Nephron (organoid): ENCODE measurements around the gene CHMP2A.

ENCODE experiments used
- H3K27ac Mint-ChIP-seq, 3 experiments: 2 replicates each; pipeline ENCODE4 v1.8.0; 2020; ENCODE audit warnings: mixed read lengths in 3 of 3, mild to moderate bottlenecking in 2 of 3, moderate library complexity in 1 of 3
- H3K27me3 Mint-ChIP-seq: 2 replicates; pipeline ENCODE4 v1.8.0; 2021; ENCODE audit warnings: low read depth, mild to moderate bottlenecking, moderate library complexity, mixed read lengths
- H3K36me3 Mint-ChIP-seq: 2 replicates; pipeline ENCODE4 v1.8.0; 2020; ENCODE audit warnings: low read depth, mixed read lengths
- H3K4me1 Mint-ChIP-seq: 2 replicates; pipeline ENCODE4 v1.8.0; 2020; ENCODE audit warnings: mixed read lengths
- H3K4me3 Mint-ChIP-seq, 3 experiments: 2 replicates each; pipeline ENCODE4 v1.8.0; 2020; ENCODE audit warnings: mild to moderate bottlenecking in 3 of 3, mixed read lengths in 3 of 3, moderate library complexity in 2 of 3
- H3K9me3 Mint-ChIP-seq: 2 replicates; pipeline ENCODE4 v1.8.0; 2020; ENCODE audit warnings: mixed read lengths
- CTCF ChIP-seq, 3 experiments: fragments of 200-600 bp; sonication (generic); IDR thresholded peaks; one replicate each; pipeline ENCODE4 v1.5.0; 2021; ENCODE audit warnings: antibody characterized with exemption in 3 of 3; ENCODE audit not compliant: unreplicated experiment in 3 of 3

The CHMP2A gene

DNA sequence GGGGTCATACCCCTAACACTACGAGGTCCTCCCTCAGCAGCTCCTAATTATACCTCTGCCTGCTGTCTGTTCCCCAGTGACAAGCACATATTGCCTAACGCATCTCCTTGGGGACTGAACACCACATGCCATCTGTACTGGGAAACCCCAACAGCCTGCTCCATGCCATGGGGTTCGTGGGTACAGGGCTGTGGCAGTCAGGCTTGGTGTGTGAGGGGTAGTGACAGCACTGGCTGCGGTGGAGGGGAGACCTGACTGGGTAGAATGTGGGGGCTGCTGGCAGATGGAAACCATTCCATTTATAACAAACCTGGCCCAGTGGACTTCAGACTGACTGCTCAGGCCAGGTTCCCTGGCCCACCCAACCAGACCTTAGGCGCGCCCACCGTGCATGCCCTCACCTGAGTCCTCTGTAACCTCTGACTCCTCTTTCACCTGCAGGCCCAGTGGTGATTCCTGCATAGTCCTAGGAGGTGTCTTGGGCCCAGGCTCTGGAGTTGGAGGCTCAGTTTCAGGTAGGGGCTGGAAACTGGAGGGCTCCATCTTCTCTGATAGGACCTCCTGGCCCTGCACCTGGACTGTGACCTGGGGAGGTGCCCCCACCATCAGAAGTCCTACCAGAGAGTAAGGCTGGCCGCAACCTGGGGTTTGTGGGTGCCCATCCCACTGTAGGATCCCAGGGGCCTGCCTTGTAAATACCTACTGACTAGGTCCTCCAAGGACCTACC lies 15.2 kb upstream of the CHMP2A start:
- peaks cover 17% of the 10 kb centered on the region for H3K4me1 Mint-ChIP-seq
- no peaks in the 10 kb centered on the region for H3K27me3 Mint-ChIP-seq
- no peak for TF ChIP-seq CTCF (IDR thresholded peaks at IDR 0.05; ENCODE audit: unreplicated experiment in 3 of 3)
- peaks cover 6% of the 10 kb centered on the region for H3K36me3 Mint-ChIP-seq
- no peaks in the 10 kb centered on the region for H3K9me3 Mint-ChIP-seq
- H3K4me3 Mint-ChIP-seq, result no peak overlapping the region
- no peak overlapping the region for H3K27ac Mint-ChIP-seq

DNA sequence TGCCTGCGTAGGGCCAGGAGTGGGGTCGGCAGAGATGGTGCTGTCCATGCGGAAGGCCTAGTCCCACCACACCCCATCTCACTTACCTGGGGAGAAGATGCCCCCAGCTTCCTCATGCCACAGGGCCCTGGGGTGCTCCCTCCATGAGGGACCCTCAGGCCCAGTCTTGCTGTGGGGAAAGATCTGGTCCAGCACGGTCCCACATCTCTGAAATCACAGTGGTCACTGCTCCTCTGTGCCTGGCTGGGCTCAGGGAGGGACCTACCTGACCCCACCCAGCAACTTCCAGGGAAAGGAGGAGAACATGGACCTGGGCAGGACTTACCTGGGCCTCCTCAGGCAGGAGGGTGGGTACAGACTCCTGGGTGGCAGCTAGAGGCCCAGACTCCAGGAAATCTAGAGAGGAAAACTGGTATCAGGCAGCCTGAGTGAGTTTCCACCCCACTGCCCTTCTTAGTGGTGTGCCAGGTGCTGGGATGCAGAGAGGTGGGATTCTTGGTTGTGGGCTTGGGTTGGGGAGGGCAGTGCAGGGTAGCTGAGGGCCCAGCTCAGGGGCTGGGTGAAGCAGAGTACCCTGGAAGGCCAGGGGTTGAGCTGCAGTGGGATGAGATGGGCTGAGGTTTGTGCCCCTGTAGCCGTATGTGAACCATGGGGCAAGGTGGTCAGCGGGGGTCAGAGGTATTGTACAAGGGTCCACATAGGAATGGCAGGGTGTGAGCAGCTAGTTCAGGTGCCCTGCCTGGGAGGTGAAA lies 14.5 kb upstream of the CHMP2A start:
- Mint-ChIP-seq H3K9me3 (no peaks in the 10 kb centered on the region), H3K27ac (no peak overlapping the region), H3K4me3 (no peak overlapping the region)

GRCh38 chr19:58568453-58569130 lies 13.7 kb upstream of the CHMP2A start:
- H3K36me3 Mint-ChIP-seq, result peaks cover 10% of the 10 kb centered on the region
- H3K4me3 Mint-ChIP-seq, result peak overlapping the region in 2 of 3 experiments; percentile 41 to 48
- peak overlapping the region in 1 of 3 experiments; percentile 48 for H3K27ac Mint-ChIP-seq
- H3K4me1 Mint-ChIP-seq, result peaks cover 11% of the 10 kb centered on the region
- TF ChIP-seq CTCF (IDR thresholded peaks at IDR 0.05; ENCODE audit: unreplicated experiment in 3 of 3), result no peak
- H3K9me3 Mint-ChIP-seq, result no peaks in the 10 kb centered on the region
- H3K27me3 Mint-ChIP-seq, result no peaks in the 10 kb centered on the region

More for the DNA sequence above, 14.5 kb upstream of the CHMP2A start:
- Mint-ChIP-seq H3K27me3 (no peaks in the 10 kb centered on the region), H3K4me1 (peaks cover 17% of the 10 kb centered on the region), H3K36me3 (peaks cover 10% of the 10 kb centered on the region)
- no peak for TF ChIP-seq CTCF (IDR thresholded peaks at IDR 0.05; ENCODE audit: unreplicated experiment in 3 of 3)

DNA sequence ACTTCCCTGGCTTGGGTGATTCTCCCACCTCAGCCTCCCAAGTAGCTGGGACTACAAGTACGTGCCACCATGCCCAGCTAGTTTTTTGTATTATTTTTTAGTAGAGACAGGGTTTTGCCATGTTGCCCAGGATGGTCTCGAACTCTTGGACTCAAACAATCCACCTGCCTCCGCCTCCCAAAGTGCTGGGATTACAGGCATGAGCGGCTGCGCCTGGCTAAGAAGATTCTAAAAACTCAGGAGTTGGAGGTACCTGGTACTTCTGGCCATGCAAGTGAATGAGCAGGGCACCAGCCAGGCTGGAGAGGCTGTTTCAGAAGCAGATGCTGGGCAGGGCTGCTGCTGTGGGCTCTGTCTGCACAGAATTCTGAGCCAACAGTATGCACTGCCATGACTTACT lies 12.1 kb upstream of the CHMP2A start:
- Mint-ChIP-seq H3K36me3 (peaks cover 8% of the 10 kb centered on the region), H3K9me3 (no peaks in the 10 kb centered on the region), H3K4me1 (peaks cover 2% of the 10 kb centered on the region), H3K27me3 (no peaks in the 10 kb centered on the region), H3K27ac (no peak overlapping the region), H3K4me3 (no peak overlapping the region)
- no peak for TF ChIP-seq CTCF (IDR thresholded peaks at IDR 0.05; ENCODE audit: unreplicated experiment in 3 of 3)

DNA sequence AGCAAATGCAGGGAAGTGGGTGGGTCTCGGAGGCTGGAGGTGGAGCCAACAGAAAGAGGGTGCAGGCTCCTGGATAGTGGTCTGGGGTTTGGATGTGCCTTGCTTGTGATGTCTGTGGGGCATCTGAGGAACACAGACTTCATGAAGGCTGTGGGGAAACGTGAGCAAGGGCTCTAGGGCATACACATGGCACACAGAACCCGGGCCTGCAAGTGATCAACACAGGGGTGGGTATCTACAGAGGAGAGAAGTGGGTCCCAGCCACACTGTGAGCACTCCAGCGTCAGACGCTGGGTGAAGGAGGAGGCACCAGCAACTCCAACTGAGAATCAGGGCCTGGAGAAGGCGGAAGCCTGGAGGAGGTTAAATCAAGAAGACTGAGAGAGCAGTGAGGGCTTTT lies 8.9 kb upstream of the CHMP2A start:
- Mint-ChIP-seq H3K4me1 (peaks cover 5% of the 10 kb centered on the region), H3K9me3 (no peaks in the 10 kb centered on the region), H3K27me3 (no peaks in the 10 kb centered on the region), H3K4me3 (peak overlapping the region in 1 of 3 experiments; percentile 57), H3K36me3 (peaks cover 4% of the 10 kb centered on the region), H3K27ac (peak overlapping the region in 2 of 3 experiments; percentile 8 to 37)
- TF ChIP-seq CTCF (IDR thresholded peaks at IDR 0.05; ENCODE audit: unreplicated experiment in 3 of 3), result no peak
